HG03139 (cell line): ENCODE measurements around the gene HRG.
"Not testable (repeated sequence)": the region's sequence is repeated elsewhere in the genome, so short reads cannot be mapped to it uniquely, and the experiment has no call there.

Experiments
- ATAC-seq: cut with Tn5 transposase; IDR thresholded peaks from one replicate; pipeline ENCODE4 v1.9.1; 2021; ENCODE audit not compliant: unreplicated experiment

The HRG gene

DNA sequence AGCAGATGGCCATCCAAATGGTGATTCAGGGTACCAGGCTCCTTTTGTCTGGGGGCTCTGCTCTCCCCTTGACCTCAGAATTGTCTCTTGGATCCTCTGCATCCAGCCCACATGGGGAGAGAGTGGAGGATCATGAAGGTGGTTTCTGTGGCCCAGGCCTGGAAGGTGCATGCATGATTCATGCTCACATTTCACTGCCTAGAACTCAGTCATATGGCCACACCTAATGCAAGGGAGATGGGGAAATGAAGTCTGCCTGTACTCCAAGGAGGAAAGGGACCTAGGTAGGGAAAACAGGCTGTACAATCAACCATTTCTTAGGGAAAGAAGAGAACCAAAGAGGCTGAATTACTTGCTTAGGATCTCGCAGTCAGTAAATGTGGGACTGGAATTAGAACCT is 15.1 kb downstream of the HRG start:
- ATAC-seq = no peak

DNA sequence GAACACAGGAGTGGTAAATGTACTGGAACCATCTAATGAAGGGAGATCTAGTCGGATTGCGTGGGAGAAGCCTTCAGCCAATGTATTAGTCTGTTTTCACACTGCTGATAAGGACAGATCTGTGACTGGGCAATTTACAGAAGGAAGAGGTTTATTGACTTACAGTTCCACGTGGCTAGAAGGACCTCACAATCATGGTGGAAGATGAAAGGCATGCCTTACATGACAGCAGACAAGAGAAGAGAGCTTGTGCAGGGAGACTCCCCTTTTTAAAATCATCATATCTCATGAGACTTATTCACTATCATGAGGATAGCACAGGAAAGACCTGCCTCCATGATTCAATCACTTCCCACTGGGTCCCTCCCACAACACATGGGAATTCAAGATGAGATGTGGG is 17.0 kb downstream of the HRG start:
- no peak for ATAC-seq

DNA sequence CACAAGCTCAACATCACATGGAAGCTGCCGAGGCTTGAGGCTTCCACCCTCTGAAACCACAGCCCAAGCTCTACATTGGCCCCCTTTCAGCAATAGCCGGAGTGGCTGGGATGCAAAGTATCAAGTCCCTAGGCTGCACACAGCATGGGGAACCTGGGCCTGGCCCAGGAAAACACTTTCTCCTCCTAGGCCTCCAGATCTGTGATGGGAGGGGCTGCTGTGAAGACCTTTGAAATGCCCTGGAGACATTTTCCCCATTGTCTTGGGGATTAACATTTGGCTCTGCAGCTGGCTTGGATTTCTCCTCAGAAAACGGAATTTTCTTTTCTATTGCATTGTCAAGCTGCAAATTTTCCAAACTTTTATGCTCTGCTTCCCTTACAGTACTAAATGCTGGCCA is 18.2 kb downstream of the HRG start:
- no peak for ATAC-seq

DNA sequence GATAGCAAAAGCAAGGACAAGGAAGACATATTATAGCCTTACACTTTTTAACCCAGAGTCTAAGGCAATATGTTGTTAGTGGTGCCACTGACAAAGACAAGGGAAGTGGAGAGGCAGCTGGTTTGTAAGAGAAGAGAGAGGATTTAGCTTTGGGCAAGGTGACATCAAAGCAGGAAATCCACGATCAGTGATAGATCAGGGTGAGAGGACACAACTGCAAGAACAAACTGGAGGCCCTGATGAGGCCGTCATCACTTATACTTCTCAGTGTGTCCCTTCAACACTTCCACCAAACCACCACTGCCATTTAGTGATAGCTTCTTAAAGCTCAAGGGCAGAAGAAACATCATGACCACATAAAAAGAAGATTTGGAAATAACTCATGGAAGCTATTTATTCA is 20.7 kb downstream of the HRG start:
- ATAC-seq = not testable (repeated sequence)

GRCh38 chr3:186687120-186687651 is 21.4 kb downstream of the HRG start:
- ATAC-seq = no peak

DNA sequence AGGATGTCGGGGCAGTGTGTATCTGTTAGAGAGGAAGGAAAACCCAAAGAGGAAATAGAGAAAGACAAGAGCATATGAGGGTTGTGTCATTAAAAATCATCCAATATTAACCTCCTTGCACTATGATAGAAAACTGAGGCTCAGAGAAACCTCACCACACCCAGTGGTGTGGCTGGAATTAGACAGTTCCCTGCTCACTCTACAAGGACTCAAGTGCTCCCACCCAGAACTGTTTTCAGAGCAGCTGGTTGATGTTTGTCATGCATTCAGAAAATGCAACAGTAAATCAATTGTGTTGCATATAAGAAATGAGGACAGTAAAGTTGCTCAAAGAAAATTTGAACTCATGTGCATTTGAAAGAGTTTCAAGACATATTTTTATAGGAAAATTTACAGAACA is 24.5 kb downstream of the HRG start:
- not testable (repeated sequence) for ATAC-seq

GRCh38 chr3:186691676-186692075 is 25.9 kb downstream of the HRG start:
- no peak for ATAC-seq

- no peak for ATAC-seq
These were observed 28.0 kb downstream of the HRG start for GRCh38 chr3:186693843-186694242.

- no peak for ATAC-seq
These were observed 28.6 kb downstream of the HRG start for GRCh38 chr3:186694288-186695032.

GRCh38 chr3:186696522-186696921 is 30.7 kb downstream of the HRG start:
- no peak for ATAC-seq

GRCh38 chr3:186697510-186697909 is 31.7 kb downstream of the HRG start:
- no peak for ATAC-seq

- no peak for ATAC-seq
These were observed 34.5 kb downstream of the HRG start for GRCh38 chr3:186700267-186700666.

DNA sequence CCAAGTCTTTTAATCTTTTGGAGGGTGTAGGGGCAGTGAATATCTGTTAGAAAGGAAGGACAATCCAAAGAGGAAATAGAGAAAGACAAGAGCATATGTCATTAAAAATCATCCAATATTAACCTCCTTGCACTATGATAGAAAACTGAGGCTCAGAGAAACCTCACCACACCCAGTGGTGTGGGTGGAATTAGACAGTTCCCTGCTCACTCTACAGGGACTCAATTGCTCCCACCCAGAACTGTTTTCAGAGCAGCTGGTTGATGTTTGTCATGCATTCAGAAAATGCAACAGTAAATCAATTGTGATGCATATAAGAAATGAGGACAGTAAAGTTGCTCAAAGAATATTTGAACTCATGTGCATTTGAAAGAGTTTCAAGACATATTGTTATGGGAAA is 36.6 kb downstream of the HRG start:
- not testable (repeated sequence) for ATAC-seq

DNA sequence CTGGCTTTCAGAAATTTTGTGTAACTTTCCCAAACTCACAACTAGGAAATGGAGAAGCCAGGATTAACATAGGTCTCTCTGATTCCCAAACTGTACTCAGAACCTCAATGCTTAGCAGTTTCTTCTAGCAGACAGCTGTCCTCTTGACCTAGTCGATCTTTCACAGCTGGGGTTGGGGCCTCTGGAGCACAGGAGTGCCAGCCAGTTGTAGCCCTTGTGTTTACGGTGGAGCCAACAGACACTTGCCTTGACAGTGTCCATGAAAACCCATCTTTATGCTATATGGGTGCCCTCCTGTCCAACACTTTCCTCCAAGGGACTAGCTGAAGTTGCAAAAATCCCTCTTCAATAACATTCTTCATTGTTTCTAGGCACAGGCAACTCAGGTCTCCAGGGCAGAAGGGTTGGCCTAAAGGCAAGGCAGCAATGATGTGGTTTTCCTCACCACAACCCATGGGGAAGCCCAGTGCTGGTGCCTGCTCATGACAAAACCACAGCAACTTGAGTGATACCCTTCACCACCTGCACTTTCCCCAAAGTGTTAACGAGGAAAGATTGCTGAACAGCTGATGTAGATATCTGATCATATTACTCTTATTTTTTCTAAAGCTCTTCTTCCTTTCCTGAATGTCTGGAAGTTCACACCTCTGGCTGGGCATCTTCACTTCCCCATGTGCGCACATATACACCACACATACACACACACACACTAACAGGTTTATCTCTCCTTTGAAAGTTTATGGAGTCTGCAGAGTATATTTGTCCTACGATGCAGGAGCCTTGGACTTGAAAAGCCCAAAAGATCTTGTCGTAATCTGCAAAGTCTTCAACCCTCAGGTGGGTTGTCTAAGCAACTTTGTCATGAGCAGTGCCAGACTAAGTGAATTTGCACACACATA is 40.3 kb downstream of the HRG start:
- ATAC-seq = no peak

- no peak for ATAC-seq
These were observed 43.3 kb downstream of the HRG start for GRCh38 chr3:186708983-186709679.

DNA sequence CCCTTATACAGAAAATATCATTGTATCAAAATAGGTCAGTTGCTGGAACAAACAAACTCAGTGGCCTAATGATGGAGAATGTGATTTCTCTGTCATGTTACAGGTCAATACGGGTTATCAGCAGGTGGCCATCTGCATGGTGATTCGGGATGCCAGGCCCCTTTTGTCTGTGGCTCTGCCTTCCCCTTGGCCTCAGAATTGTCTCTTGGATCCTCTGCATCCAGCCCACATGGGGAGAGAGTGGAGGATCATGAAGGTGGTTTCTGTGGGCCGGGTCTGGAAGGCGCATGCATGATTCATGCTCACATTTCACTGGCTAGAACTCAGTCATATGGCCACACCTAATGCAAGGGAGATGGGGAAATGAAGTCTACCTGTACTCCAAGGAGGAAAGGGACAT is 44.9 kb downstream of the HRG start:
- ATAC-seq = not testable (repeated sequence)

DNA sequence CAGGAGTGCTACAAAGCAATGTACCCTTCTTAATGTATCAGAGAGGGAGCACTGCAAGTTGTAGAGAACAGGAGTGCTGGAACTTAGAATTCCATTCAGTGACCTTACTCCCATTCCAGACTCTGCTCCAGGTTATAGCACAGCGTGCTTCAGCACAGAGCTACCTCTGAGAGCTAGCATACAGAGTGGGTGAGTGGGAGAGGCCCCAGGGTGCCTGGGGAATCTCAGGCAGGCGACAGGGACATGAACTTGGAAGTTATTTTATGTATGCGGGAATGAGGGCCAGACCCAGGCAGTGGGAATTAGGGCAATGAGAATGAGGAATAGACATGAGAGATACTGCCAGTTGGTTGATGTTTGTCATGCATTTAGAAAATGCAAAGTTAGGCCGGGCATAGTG is 47.7 kb downstream of the HRG start:
- ATAC-seq = no peak

DNA sequence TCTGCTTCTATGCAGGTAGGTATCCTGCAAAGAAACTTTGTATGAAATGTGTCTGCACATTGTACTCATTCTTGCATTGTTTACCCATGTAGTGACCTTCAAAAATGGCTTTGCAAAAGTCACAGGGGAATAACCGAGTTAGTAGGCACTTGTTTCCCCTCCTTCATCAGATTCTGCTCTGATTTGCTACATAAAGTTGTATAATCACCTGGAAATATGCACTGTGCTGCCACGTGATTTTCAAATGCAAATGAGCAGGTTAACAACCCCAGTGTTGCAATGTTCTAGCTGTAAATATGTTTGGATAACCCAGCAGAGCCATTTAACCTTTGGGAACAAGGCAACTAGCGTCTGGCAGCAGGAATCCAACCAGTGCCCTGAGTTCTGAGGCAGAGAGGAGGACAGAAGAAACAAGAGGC is 51.2 kb downstream of the HRG start, which contains the start of gene KNG1:
TSS of gene KNG1 (plus strand) at position 321 of the 419 bp plus-strand sequence. CDS start 184 bp downstream, outside the sequence.
- no peak for ATAC-seq

DNA sequence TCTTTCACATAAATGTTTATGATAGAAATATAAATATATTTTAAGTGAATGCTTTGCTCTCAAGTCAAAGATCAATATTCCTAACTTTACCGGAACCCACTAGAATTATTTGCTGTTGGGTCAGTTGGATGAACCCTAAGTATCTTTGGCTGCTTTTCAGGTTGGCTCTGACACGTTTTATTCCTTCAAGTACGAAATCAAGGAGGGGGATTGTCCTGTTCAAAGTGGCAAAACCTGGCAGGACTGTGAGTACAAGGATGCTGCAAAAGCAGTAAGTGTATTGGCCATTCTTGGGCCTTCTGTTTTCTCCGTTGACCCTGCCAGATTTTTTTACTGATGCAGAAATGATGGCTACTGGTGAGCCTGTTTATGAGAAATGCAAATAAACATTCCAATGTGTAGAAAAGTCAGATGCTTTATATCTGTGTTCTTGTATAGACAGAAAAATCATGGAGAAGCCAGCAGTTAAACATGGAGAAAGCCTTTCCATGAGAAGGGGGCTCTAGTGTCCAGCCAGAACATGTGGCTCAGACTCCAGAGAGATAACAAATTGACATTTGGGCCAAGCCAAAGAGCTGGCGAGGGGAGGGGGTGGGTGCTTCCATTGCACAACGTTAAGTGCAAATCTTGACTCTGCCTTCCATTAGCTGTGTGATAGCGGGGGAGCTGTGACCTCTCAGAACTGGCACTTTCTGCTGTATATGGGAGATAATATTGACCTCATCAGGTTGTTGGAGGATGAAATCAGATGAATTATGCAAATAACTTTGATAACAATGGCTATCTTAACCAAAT is 54.3 kb downstream of the HRG start:
- no peak for ATAC-seq

- no peak for ATAC-seq
These were observed 56.6 kb downstream of the HRG start for GRCh38 chr3:186722457-186722856.
